ENCODE results near the gene NHLRC4.

NHLRC4 gene

GRCh38 chr16:531494-532125 is 35.2 kb upstream of the NHLRC4 start:
- DNase-seq, result no peak

- DNase-seq, result no peak
Observed at GRCh38 chr16:533391-534123, 33.2 kb upstream of the NHLRC4 start.

GRCh38 chr16:534135-534534 is 32.7 kb upstream of the NHLRC4 start:
- no peak for DNase-seq

GRCh38 chr16:534856-535445 is 31.9 kb upstream of the NHLRC4 start:
- DNase-seq, result no peak

- DNase-seq, result no peak
Observed at GRCh38 chr16:535446-536405, 31.1 kb upstream of the NHLRC4 start.

GRCh38 chr16:536746-537145 is 30.1 kb upstream of the NHLRC4 start:
- no peak for DNase-seq

GRCh38 chr16:537415-538335 is 29.1 kb upstream of the NHLRC4 start:
- no peak for DNase-seq

GRCh38 chr16:539901-540530 is 26.8 kb upstream of the NHLRC4 start:
- DNase-seq, result no peak

GRCh38 chr16:540645-541340 is 26.0 kb upstream of the NHLRC4 start:
- DNase-seq, result no peak

- DNase-seq, result no peak
Observed at GRCh38 chr16:543301-544164, 23.3 kb upstream of the NHLRC4 start.

- DNase-seq, result no peak
Observed at GRCh38 chr16:544517-544916, 22.3 kb upstream of the NHLRC4 start.

- DNase-seq, result peak; percentile 66
Observed at GRCh38 chr16:546909-547770, 19.7 kb upstream of the NHLRC4 start.

- DNase-seq, result no peak
Observed at GRCh38 chr16:548586-548985, 18.2 kb upstream of the NHLRC4 start.

GRCh38 chr16:549544-550263 is 17.1 kb upstream of the NHLRC4 start:
- DNase-seq, result no peak

- no peak for DNase-seq
Observed at GRCh38 chr16:551210-551609, 15.6 kb upstream of the NHLRC4 start.

- DNase-seq, result no peak
Observed at GRCh38 chr16:552171-552570, 14.6 kb upstream of the NHLRC4 start.

GRCh38 chr16:553601-554296 is 13.1 kb upstream of the NHLRC4 start:
- no peak for DNase-seq

- DNase-seq, result no peak
Observed at GRCh38 chr16:554297-554621, 12.5 kb upstream of the NHLRC4 start.

All from stimulated activated CD4-positive, alpha-beta T cell treated with anti-CD3 and anti-CD28 coated beads, Interleukin-4, amount 100 ng/mL, for 1 hour (primary cell).